C4-2B (cell line): ENCODE results near the gene CHRNA10.
"Not testable (repeated sequence)": the region's sequence is repeated elsewhere in the genome, so short reads cannot be mapped to it uniquely, and the experiment has no call there.

Experiments used
- H3K27ac ChIP-seq: fragments of 450-650 bp; 2 replicates; pipeline ENCODE4 v1.5.1; 2017
- ZFX ChIP-seq: fragments of 450-650 bp; IDR thresholded peaks from 2 replicates; pipeline ENCODE4 v1.6.1; 2017
- TF ChIP-seq, protein P1 (sequence below): fragments of 450-650 bp; conservative IDR thresholded peaks from 2 replicates; pipeline ENCODE4 v1.5.1; 2017; ENCODE audit warnings: mild to moderate bottlenecking

The CHRNA10 gene

DNA sequence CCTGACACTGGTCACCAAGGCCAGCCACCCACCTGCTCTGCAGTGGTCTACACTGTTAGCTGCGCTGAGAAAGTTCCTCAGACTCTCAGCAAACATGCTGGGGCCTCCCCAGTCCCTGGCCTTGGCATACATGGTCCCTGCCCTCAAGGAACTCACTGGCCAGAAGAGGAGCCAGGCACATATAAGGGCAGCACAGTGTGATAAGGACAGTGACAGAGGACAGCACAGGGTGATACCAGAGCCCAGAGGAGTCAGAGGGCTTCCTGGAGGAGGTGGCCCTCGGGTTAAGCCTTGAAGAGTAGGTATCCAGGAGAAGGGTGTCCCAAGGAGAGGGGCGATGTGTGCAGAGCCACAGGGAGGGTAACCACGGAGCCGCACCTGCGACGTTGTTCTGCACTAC is 25.6 kb downstream of the CHRNA10 start:
- no peak for TF ChIP-seq ZFX
- TF ChIP-seq, protein P1, sequence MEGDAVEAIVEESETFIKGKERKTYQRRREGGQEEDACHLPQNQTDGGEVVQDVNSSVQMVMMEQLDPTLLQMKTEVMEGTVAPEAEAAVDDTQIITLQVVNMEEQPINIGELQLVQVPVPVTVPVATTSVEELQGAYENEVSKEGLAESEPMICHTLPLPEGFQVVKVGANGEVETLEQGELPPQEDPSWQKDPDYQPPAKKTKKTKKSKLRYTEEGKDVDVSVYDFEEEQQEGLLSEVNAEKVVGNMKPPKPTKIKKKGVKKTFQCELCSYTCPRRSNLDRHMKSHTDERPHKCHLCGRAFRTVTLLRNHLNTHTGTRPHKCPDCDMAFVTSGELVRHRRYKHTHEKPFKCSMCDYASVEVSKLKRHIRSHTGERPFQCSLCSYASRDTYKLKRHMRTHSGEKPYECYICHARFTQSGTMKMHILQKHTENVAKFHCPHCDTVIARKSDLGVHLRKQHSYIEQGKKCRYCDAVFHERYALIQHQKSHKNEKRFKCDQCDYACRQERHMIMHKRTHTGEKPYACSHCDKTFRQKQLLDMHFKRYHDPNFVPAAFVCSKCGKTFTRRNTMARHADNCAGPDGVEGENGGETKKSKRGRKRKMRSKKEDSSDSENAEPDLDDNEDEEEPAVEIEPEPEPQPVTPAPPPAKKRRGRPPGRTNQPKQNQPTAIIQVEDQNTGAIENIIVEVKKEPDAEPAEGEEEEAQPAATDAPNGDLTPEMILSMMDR: no peak
- no peak overlapping the region for H3K27ac ChIP-seq

DNA sequence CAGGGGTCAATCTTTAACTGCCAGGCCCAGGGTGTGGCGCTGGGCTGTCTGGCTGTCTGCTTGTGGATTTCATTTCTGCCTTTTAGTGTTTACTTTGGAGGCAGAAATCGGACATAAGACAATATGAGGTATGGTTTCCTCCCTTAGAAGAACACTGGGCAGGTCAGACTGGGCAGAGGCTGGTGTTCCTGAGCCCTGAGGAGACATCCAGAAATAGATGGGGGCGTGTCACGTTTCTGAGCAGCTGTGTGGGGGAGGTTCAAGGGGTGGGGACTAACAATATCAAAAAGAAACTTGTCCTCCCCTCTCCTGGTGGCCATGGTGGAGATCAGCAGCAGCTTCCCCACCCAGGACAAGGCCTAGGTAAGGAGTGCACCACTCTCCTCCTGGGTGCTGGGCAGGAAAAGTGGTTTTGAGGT is 26.4 kb downstream of the CHRNA10 start, which contains the start of gene ART1:
TSS of gene ART1 (plus strand) at position 312 of the 419 bp plus-strand sequence. CDS start 14,086 bp downstream, outside the sequence.
- H3K27ac ChIP-seq: no peak within 1 kb of the TSS
- TF ChIP-seq ZFX: no peak
- TF ChIP-seq, protein P1: no peak

DNA sequence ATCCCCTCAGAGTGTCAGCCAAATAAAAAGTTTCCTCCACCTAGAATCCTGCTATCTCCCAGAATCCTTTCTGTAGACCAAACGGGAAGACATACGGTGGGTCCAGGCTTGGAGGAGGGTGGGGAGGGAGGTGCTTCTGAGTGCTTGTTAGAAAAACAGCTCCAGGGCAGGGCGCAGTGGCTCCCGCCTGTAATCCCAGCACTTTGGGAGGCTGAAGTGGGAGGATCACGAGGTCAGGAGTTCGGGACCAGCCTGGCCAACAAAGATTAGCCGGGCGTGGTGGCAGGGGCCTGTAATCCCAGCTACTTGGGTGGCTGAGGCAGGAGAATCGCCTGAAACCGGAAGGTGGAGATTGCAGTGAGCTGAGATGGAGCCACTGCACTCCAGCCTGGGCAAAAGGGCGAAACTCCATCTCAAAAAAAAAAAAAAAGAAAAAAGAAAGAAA is 28.1 kb downstream of the CHRNA10 start:
- not testable (repeated sequence) for H3K27ac ChIP-seq

DNA sequence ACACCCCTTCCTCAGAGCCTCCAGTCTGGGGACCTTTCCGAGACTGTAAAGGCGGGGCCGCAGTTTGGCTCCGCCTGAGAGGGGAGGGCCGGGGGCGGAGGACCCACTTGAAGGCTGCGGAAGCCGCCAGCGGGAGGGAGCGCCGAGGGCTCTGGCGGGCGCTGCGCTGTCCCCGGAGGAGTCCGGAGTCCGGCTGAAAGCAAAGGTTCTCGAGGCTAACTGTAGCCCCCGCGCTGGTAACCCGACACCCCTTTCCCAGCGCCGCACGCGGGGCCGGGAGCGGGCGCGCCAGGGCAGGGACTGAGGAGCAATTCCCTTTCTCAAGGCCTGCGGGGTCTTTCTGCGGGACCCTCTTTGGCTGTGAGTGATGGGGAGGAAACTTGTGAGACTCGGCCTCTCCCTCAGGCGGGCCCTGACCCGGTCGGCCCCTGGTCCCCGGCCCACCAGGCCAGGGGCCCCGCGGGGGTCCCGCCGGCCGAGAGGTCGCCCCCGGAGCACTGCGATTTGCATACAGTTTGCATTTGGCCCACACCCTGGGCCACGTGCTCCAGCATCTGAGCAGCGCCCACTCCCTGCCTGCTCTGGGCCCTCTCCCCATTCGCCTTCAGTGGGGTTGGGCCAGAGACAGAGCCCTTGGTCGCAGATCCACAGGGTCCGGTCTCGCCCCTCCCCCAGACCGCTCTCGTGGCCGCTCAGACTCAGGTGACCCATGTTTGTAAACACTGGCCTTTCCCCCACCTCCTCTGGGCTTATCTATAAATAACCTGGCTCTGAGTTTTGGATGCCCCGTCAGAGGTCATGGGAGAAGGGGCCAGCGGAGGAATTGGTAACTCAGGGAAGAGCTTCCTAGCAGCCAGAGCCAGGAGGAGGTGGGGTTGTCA is 28.9 kb downstream of the CHRNA10 start:
- H3K27ac ChIP-seq: no peak overlapping the region
- TF ChIP-seq ZFX: no peak

DNA sequence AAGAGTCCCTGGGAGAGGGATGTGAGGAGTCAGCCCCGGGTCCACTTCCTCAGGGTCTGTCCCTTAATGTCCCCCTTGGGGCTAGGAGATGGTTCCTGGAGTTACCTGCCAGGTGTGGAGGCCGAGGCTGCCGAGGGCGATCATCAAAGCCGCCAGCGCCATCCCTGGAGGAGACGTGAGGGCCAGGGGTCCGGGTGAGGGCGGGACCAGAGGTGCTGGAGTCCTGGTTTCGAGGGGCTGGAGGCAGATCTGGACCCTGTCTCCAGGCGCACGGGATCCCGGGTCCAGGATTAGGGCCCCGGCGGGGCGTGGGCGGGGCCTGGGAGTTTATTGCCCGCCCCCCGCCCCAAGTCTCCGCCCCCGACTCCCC is 29.5 kb downstream of the CHRNA10 start, which contains the start of gene ART5:
TSS of gene ART5 (minus strand) at position 292 of the 370 bp plus-strand sequence. CDS start at position 162, 130 bp downstream.
- no peak within 1 kb of the TSS for H3K27ac ChIP-seq
- no peak for TF ChIP-seq ZFX
- TF ChIP-seq, protein P1: no peak

DNA sequence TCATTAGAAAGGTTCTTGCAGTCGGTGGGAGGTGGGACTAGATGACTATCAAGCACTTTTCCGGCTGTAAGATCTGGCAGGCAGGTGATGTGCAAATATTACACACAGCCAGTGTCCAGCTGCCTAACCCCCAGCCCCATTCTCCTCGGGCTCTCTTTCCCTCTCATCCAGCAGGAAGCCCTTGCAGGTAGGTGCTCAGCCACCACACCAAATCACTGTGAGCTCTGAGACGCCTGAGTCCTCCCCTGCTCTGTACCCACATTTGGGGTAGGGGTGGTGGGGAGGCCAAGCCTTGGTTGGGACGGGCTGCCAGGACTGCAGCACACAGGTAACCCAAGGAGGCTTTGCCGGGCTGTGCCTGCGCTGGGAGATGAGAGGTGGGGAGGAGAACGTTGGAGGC is 30.0 kb downstream of the CHRNA10 start:
- no peak overlapping the region for H3K27ac ChIP-seq
- TF ChIP-seq, protein P1: no peak
- no peak for TF ChIP-seq ZFX

DNA sequence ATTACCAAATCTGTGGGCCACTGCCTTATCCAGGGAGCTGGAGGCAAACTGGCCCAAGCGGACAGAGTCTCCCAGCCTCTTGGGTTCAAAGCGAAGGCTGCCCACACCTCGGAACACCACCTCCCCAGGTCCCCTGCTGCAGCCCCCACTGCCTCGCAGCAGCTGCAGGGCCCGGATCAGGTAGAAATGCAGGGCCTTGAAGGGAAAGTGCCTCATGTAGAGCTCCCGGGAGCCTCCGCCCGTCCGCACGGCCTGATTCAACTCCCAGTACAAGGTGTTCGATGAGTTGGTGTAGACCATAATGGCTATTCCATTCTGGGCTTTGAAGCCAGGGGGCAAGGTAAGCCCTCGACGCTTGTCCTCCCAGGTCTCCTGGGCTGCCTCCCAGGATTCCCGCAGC is 31.3 kb downstream of the CHRNA10 start:
- no peak overlapping the region for H3K27ac ChIP-seq
- TF ChIP-seq ZFX: no peak
- TF ChIP-seq, protein P1: no peak

DNA sequence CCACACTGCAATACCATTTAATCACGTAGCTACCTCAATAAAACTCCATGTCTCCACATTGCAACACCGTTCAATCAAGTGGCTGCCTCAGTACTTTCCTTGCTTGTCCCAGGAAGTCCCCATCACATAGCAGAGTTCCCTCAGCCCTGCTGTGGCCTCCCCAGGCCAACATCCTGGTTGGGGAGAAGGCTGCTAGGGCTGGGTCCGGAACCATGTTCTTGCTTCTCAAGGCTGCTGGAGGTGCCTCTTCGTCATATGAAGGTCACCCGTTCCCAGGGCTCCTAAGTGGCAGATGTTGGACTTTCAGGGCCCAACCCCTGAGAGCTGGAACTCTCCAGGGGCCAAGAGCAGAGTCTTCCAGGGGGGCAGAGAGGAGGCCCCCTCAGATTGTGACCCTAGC is 32.7 kb downstream of the CHRNA10 start:
- H3K27ac ChIP-seq: no peak overlapping the region
- TF ChIP-seq, protein P1: no peak
- no peak for TF ChIP-seq ZFX
